HG03280 (cell line): ENCODE measurements around the gene PPM1A.

Experiments
- ATAC-seq: cut with Tn5 transposase; IDR thresholded peaks from one replicate; pipeline ENCODE4 v1.9.1; 2021; ENCODE audit warnings: mild to moderate bottlenecking, moderate library complexity; ENCODE audit not compliant: unreplicated experiment

The PPM1A gene

GRCh38 chr14:60225265-60225664 is 23.8 kb upstream of the PPM1A start:
- ATAC-seq = no peak

DNA sequence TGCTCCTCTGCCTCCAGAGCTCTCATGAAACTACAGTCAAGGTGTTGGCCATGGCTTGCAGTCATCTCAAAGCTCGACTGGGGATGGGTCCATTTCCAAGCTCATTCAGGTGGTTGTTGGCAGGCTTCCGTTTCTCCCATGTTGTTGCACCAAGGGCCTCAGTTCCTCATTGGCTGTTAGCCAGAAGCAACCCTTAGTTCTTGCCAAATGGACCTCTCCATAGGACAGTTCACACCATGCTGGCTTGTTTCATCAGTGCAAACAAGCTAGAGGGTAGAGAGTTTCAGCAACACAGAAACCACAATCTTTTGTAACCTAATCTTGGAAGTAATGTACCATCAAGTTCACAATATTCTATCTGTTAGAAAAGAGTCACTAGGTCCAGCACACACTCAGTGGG is 22.7 kb upstream of the PPM1A start:
- ATAC-seq = no peak

DNA sequence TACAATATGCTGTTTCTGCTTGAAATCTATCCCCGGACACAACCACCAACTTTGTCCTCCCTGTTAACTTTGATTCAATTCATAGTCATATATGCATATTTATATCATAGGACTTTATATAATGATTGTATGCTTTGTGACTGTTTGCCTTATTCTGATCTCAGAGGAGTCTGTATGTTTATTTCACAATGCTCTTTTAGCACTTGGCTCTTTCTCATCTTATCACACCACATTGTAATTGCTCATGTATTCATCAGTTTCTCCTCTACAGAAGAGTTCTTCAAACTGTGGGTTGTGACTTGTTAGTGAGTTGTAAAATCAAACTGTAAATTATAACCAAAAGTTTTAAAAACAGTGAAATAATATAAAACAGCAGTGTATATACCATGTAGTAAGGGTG is 21.7 kb upstream of the PPM1A start:
- ATAC-seq = no peak

DNA sequence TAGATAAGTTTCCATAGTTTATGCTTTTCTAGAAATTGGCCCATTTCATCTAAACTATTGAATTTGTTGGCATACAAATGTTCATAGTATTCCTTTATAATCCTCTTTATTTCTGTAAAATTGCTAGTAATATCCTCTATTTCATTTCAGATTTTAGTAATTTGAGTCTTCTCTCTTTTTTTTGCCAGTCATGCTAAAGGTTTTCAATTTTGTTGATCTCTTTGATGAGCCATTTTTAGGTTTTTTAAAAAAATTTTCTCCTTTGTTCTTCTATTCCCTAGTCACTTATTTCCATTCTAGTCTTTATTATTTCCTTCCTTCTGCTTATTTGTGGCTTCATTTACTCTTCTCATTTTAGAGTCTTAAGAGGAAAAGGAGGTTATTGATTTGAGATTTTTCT is 19.4 kb upstream of the PPM1A start:
- ATAC-seq = no peak

DNA sequence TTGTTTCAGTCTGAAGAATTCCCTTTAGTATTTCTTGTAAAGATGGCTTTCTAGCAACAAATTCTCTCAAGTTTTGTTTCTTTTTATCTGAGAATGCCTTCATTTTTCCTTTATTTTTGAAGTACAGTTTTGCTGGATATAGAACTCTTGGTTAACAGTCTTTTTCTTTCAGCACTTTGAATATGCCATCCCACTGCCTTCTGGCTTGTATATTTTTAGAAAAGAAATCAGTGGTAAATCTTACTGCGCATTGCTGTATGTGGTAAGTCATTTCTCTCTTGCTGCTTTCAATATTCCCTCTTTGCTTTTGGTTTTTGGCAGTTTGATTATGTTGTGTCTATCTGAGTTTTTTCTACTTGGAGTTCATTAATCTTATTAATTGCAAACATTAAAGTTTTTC is 16.8 kb upstream of the PPM1A start:
- ATAC-seq = no peak

- no peak for ATAC-seq
Observed at GRCh38 chr14:60233251-60233650, 15.8 kb upstream of the PPM1A start.

GRCh38 chr14:60233891-60234290 is 15.1 kb upstream of the PPM1A start:
- ATAC-seq = no peak

DNA sequence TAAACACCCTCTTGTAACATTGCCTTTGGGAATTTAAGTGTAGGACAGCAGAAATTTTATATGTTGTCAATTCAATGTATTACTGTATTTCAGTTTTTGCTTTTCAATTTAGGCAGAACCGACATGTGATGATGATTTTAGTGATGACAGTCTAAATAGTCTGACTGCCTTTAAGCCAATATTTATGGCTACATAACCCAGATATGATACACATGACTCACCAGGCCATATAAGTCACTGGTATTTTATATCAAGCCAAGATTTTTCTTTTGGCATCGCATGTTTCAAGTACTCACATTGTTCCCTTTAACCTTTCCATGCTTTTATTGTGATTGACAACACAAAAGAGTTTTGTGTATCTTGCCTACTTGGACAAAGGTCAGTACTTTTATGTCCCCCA is 13.6 kb upstream of the PPM1A start:
- ATAC-seq = no peak

- no peak for ATAC-seq
Observed at GRCh38 chr14:60238955-60239354, 10.1 kb upstream of the PPM1A start.

DNA sequence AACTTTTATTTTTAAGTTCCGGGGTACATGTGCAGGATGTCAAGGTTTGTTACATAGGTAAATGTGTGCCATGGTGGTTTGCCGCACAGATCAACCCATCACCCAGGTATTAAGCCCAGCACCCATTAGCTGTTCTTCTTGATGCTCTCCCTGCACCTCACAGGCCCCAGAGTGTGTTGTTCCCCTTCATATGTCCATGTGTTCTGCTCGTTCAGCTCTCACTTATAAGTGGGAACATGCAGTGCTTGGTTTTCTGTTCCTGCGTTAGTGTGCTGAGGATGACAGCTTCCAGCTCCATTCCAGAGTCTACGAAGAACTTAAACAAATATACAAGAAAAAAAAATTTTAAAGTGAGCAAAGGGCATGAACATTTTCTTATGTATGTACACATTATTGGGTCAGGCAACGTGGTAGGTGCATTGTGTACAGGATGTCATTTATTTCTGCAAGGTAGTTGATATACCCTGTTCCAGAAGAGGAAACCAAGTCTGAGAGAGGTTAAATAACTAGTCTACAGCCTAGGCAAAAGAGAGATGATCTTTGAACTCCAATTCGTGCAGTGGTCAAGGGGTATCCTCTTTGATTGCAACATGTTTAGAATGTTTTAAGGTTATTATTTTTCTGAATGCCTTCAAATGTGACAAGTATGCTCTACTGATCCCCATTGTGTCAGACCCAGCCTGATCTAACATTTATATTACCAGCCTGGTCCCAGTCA is 8.7 kb upstream of the PPM1A start:
- ATAC-seq = no peak

DNA sequence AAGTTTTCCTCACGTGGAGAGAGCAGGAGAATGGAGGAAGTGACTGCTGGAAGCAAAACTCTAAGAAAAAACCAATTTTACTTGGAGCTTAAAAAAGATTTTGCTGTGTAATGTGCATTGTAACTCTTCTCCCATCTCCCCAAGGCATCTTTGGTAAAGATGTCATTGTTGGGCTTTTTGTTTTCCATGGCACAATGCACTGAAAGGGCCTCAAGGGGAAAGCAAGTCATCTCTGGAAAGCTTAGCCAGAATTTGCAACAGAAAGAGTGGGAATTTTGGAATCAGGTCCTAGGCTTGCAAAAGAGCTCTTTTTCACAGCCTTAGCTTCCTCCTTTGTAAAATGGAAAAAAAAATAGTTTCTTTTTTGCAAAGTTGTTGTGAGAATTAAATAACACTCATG is 7.9 kb upstream of the PPM1A start:
- no peak for ATAC-seq

DNA sequence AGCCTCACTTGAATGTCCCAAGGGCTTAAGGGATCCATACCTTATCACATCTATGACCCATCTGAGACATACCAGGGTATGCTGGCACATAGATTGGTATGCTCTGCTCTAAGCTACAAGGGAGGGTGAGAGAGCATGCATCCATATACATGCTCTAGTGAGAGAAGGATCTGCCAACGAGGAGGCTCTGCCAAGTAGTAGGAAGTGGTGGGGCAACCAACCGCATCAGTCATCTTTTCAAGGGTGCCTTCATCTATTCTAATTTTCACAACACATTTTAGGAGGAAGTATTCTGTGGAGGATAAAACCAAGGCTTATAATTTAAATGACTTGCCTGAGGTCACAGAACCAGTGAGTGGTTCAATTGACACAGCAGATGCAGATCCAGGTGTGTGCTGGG is 6.6 kb upstream of the PPM1A start:
- no peak for ATAC-seq

DNA sequence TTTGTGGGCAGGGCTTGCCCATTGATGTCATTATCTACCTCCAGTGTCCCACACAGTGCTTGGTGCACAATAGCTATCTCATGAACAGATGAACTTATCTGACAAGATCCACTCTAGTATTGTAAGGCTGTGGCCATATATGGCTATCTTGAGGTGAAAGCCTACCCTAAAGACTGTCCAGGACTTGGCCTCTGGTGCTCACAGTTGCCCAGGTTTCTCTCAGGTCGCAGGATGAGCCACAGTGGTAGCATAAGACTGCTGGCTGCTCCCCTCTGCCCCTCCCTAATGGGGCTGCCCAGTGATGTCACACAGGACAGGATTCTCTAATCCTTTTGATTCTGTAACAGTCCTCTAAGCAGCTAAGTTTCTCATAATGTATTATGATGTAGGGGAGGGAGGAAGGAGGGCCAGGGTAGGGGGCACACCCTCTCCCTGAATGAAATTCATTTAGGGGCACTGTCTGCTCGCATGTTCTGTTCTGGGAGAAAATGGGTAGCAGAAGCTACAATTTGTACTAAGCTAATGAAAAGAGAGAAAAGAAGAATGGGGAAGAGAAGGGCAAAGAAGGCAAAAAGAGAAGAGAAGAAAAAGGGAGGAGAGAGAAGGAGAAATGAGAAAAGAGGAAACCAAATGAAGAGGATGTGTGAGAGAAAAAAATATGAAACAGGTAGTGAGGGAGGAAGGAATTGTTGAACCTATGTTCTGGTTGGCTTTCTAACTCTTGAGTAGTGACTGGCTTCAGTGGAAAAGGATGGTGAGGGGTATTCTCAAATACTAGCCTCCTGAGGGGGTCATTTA is 3.4 kb upstream of the PPM1A start:
- no peak for ATAC-seq

DNA sequence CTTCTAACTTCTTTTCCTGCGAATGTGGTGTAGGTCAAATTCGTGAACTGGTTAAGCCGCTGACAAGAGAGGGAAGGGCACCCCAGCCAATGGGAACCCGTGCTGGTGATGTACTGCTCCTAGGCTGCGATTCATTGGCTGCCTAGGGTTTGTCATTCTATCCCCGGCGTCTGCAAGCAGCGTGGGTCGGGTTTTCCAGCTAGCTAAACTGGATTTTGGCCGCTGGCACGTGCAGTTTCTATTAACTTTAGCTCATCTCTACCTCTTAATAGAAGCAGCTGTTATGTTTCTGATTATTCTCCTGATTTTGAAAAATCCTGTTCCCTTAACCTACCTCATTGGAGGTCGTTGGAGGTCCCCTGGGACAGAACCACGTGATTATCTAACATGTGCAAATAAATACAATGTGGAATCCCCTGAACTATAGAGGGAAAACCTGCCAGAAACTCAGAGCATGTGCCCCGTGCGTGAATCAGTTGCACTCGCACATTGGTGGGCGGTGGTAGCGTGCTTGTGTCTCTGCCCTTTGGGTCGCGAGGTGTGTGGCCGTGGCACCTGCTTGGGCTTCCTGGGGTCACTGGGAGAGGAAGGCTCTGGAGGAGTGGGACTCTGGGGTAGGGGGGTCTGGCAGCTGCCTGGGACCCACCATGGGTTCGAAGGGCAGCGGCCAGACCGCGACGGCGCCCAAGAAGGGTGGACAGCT is 876 bp upstream of the PPM1A start:
- peak; percentile 61 for ATAC-seq

- peak; percentile 40 for ATAC-seq
Observed at GRCh38 chr14:60249321-60250256, 568 bp downstream of the PPM1A start.

DNA sequence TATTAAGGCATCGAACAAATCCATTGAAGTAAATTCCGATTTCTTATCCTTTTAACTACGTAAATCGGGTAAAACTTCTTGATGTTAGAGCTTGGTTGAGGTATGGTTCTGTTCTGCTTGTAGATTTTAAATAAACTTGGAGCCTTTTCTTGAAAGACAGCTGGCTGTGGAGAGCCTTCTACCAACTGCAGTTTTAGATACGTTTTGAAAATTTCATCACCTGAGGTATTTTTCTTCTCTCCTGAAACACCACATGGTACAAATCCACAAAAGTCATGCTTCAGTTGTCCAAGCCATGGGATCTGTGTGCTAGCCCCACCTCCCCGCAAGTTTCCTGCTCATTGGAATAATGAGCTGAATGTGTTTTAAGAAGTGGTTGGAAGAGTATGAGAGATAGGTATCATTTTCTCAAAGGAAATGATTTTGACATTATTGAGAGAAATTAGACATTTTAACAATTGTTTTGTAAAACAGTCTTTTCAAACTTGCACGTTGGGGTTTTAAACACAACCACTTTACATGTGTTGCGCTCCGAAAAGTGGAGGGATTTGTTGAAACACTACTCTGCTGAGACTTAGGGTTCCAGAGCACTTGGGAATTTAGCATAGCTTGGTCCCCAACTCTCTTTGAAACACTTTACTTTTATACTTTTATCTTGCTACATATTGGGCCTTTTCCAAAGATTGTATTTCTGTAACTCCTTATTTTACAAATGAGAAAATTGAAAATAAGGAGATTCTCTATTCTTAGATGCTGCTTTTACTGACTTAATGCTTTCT is 1.4 kb downstream of the PPM1A start:
- ATAC-seq = no peak

- ATAC-seq = no peak
Observed at GRCh38 chr14:60251877-60252276, 2.9 kb downstream of the PPM1A start.

DNA sequence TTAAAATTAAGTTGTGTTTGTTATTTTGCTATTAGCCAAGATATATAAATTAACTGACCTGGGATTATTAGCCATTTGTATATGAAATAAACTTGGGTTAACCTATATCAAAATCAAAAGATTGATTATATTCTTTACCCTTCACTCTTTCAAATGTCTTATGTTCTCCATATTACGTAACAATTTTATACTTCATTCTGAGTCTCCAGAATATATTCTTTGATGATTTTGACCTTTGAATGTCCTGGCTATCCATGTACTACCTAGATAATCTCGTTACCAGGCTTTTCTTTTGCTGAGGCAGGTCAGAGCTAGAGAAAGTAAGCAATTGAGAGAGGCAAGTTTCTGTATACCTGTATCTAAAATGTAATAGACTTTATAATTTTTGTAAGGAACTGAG is 3.6 kb downstream of the PPM1A start:
- no peak for ATAC-seq

DNA sequence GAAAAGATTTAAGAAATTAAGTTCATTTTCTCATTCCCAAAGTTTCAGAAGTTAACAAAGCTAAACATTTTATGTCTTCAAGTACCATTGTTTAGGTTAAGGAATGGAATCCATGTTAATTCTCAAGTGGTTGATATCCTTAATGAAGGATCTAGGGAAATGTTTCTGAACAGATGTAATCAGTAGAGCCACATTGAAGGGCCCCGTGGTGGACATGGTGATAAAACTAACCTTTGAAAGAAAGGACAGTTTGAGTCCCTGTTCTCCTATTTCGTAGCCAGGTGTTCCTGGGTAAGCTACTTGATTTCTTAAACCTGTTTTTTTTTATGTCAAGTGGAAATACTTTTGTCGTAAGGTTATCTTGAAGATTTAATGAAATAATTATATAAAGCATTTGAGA is 4.6 kb downstream of the PPM1A start:
- ATAC-seq = no peak

- no peak for ATAC-seq
Observed at GRCh38 chr14:60254176-60254575, 5.2 kb downstream of the PPM1A start.
